ENCODE measurements around the gene PARP9.
"Not testable (repeated sequence)": the region's sequence is repeated elsewhere in the genome, so short reads cannot be mapped to it uniquely, and the experiment has no call there.

Gene PARP9

DNA sequence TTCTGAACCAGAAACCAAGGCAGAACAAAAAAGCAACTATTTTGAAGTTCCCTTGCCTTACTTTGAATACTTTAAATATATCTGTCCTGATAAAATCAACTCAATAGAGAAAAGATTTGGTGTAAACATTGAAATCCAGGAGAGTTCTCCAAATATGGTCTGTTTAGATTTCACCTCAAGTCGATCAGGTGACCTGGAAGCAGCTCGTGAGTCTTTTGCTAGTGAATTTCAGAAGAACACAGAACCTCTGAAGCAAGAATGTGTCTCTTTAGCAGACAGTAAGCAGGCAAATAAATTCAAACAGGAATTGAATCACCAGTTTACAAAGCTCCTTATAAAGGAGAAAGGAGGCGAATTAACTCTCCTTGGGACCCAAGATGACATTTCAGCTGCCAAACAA lies 4.7 kb upstream of the PARP9 start:
- no peak overlapping the region for H3K9ac ChIP-seq (ENCODE audit: low read length)
- H3K36me3 ChIP-seq (ENCODE audit: insufficient read depth, low read length): peaks cover 49% of the 10 kb centered on the region
- H3K4me3 ChIP-seq (ENCODE audit: low read depth in 1 of 2, low read length in 2 of 2): no peak overlapping the region
- H3K27ac ChIP-seq (ENCODE audit: low read depth, low read length): peak overlapping the region; percentile 67
- peaks cover 20% of the 10 kb centered on the region for H3K4me1 ChIP-seq (ENCODE audit: insufficient read depth, low read length)
- no peaks in the 10 kb centered on the region for H3K27me3 ChIP-seq (ENCODE audit: control insufficient read depth in 1 of 2, insufficient read depth in 2 of 2, low read length in 2 of 2)
- no peaks in the 10 kb centered on the region for H3K9me3 ChIP-seq (ENCODE audit: low read length)

DNA sequence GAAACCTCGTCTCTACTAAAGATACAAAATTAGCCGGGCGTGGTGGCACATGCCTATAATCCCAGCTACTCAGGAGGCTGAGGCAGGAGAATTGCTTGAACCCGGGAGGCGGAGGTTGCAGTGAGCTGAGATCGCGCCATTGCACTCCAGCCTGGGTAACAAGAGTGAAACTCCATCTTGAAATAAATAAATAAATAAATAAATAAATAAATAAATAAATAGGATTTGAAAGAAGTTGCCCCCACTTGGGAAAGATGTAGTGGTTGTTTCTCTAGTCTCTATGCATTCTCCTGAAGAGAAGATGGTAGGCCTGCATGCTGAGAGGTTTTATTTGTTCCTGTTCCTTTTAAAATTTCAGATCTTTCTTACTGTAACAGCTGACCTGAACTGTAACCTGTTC lies 4.0 kb upstream of the PARP9 start:
- Histone ChIP-seq H3K36me3 (ENCODE audit: insufficient read depth, low read length) (peaks cover 49% of the 10 kb centered on the region), H3K4me1 (ENCODE audit: insufficient read depth, low read length) (peaks cover 26% of the 10 kb centered on the region)
- not testable (repeated sequence) for H3K4me3 ChIP-seq (ENCODE audit: low read depth in 1 of 2, low read length in 2 of 2); H3K9ac ChIP-seq (ENCODE audit: low read length); H3K27me3 ChIP-seq (ENCODE audit: control insufficient read depth in 1 of 2, insufficient read depth in 2 of 2, low read length in 2 of 2); H3K27ac ChIP-seq (ENCODE audit: low read depth, low read length); H3K9me3 ChIP-seq (ENCODE audit: low read length)

DNA sequence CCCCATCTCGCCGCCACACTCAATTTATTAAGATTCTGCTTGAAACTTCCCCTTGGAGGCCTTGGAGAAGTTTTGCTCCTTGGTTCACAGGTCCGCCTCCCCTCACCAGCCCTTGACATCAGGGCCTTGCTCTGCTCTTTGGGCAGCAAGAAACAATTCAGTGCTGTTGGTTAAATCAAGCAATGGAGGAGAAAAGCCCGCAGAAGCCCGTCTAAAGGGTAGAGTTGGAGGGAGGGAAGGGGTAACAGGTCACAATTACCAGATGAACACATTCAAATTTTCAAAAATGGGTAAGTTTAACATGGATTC lies 429 bp downstream of the PARP9 start:
- Histone ChIP-seq H3K9me3 (ENCODE audit: low read length) (no peaks in the 10 kb centered on the region), H3K4me1 (ENCODE audit: insufficient read depth, low read length) (peaks cover 29% of the 10 kb centered on the region), H3K4me3 (ENCODE audit: low read depth in 1 of 2, low read length in 2 of 2) (peak overlapping the region; percentile 77 to 78), H3K9ac (ENCODE audit: low read length) (peak overlapping the region; percentile 89), H3K27me3 (ENCODE audit: control insufficient read depth in 1 of 2, insufficient read depth in 2 of 2, low read length in 2 of 2) (no peaks in the 10 kb centered on the region), H3K36me3 (ENCODE audit: insufficient read depth, low read length) (peaks cover 29% of the 10 kb centered on the region), H3K27ac (ENCODE audit: low read depth, low read length) (peak overlapping the region; percentile 93)

DNA sequence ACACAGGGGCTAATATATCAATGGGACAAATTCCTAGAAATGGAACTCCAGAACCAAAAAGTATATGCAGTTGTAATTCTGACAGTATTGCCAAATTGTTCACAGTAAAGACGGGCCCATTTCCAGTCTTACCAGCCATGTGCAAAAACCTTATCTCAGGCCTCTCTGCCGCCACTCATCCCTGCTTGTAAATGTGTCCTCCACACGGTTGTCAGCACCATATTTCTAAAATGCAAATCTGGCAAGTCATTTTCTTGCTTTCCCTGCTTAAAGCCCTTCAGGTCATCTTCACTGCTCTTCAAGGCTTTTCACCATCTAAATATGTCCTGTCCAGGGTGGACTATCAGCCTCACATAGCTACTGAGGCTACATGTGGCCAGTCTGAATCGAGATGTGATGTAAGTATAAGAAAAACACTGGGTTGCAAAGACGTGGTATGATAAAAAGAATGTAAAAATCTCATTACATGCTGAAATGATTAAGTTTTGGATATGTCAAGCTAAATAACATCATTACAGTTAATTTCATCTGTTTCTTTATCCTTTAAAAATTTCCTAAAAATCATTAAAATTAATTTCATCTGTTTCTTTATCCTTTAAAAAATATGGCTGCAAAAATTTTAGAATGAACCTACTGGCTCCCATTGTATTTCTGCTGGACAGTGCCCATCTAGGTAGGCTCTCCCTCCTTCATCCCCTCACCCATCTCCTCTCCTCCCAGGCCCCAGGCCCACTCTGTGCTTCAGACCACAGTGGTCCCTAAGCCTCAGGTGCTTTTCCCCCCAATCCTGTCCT lies 980 bp downstream of the PARP9 start:
- peak overlapping the region; percentile 93 for H3K27ac ChIP-seq (ENCODE audit: low read depth, low read length)
- peak overlapping the region; percentile 89 for H3K9ac ChIP-seq (ENCODE audit: low read length)
- H3K9me3 ChIP-seq (ENCODE audit: low read length): no peaks in the 10 kb centered on the region
- peaks cover 25% of the 10 kb centered on the region for H3K4me1 ChIP-seq (ENCODE audit: insufficient read depth, low read length)
- H3K27me3 ChIP-seq (ENCODE audit: control insufficient read depth in 1 of 2, insufficient read depth in 2 of 2, low read length in 2 of 2): no peaks in the 10 kb centered on the region
- peak overlapping the region; percentile 77 to 78 for H3K4me3 ChIP-seq (ENCODE audit: low read depth in 1 of 2, low read length in 2 of 2)
- peaks cover 34% of the 10 kb centered on the region for H3K36me3 ChIP-seq (ENCODE audit: insufficient read depth, low read length)

DNA sequence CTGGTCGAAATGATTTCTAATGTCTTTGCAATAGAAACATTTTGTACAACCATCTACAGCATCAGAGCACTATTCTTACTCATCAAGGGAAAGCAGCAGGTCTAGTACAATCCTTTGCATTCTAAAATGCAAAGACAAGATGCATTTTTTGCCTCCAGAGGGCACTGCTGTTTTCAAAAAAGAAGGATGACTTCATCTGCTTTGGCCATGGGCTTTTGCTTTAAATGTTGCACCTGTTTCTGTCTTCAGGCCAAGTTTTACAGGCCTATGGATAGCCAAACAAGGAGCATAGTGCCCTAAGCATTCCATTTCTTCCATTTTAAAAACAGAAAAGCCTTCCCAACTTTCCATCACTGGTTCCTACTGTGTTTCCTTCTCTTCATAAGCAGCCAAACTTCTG lies 3.4 kb downstream of the PARP9 start:
- Histone ChIP-seq H3K36me3 (ENCODE audit: insufficient read depth, low read length) (peaks cover 32% of the 10 kb centered on the region), H3K27me3 (ENCODE audit: control insufficient read depth in 1 of 2, insufficient read depth in 2 of 2, low read length in 2 of 2) (no peaks in the 10 kb centered on the region), H3K4me3 (ENCODE audit: low read depth in 1 of 2, low read length in 2 of 2) (no peak overlapping the region), H3K4me1 (ENCODE audit: insufficient read depth, low read length) (peaks cover 23% of the 10 kb centered on the region), H3K9me3 (ENCODE audit: low read length) (no peaks in the 10 kb centered on the region), H3K27ac (ENCODE audit: low read depth, low read length) (no peak overlapping the region), H3K9ac (ENCODE audit: low read length) (no peak overlapping the region)

DNA sequence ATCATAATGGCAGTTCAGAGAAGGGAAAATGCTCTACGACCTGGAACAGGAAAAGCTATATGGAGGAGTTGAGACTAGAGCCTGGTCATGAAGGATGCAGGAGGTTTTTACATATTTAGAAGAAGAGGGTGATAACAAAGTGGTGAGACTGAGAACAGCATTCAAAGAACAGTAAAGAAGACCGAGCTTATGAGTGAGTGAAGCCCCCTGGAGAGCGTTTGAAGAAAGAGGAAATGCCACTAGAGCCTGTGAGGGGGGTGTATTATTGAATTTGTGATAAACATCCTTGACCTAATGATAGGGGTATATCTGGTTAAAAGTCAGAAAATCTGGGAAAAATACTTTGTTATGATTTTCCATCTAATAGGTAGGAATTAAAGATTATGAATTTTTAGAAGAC lies 4.2 kb downstream of the PARP9 start:
- no peaks in the 10 kb centered on the region for H3K9me3 ChIP-seq (ENCODE audit: low read length)
- no peak overlapping the region for H3K27ac ChIP-seq (ENCODE audit: low read depth, low read length)
- H3K27me3 ChIP-seq (ENCODE audit: control insufficient read depth in 1 of 2, insufficient read depth in 2 of 2, low read length in 2 of 2): no peaks in the 10 kb centered on the region
- H3K4me1 ChIP-seq (ENCODE audit: insufficient read depth, low read length): peaks cover 28% of the 10 kb centered on the region
- H3K4me3 ChIP-seq (ENCODE audit: low read depth in 1 of 2, low read length in 2 of 2): no peak overlapping the region
- no peak overlapping the region for H3K9ac ChIP-seq (ENCODE audit: low read length)
- peaks cover 40% of the 10 kb centered on the region for H3K36me3 ChIP-seq (ENCODE audit: insufficient read depth, low read length)

DNA sequence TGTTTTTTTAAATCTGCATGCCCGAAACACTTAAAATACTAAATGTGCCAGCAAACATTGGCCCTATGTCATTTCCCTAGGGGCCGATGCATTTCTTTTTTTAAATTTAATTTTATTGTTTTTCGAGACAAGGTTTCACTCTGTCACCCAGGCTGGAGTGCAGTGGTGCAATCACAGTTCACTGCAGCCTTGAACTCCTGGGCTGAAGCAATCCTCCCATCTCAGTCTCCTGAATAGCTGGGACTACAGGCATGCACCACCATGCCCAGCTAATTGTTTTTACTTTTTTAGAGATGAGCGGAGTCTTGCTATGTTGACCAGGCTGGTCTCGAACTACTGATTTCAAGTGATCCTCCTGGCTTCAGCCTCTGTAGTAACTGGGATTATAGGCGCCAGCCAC lies 5.5 kb downstream of the PARP9 start:
- H3K9ac ChIP-seq (ENCODE audit: low read length): no peak overlapping the region
- no peaks in the 10 kb centered on the region for H3K9me3 ChIP-seq (ENCODE audit: low read length)
- H3K4me3 ChIP-seq (ENCODE audit: low read depth in 1 of 2, low read length in 2 of 2): no peak overlapping the region
- peaks cover 27% of the 10 kb centered on the region for H3K4me1 ChIP-seq (ENCODE audit: insufficient read depth, low read length)
- H3K27me3 ChIP-seq (ENCODE audit: control insufficient read depth in 1 of 2, insufficient read depth in 2 of 2, low read length in 2 of 2): no peaks in the 10 kb centered on the region
- no peak overlapping the region for H3K27ac ChIP-seq (ENCODE audit: low read depth, low read length)
- H3K36me3 ChIP-seq (ENCODE audit: insufficient read depth, low read length): peaks cover 41% of the 10 kb centered on the region

DNA sequence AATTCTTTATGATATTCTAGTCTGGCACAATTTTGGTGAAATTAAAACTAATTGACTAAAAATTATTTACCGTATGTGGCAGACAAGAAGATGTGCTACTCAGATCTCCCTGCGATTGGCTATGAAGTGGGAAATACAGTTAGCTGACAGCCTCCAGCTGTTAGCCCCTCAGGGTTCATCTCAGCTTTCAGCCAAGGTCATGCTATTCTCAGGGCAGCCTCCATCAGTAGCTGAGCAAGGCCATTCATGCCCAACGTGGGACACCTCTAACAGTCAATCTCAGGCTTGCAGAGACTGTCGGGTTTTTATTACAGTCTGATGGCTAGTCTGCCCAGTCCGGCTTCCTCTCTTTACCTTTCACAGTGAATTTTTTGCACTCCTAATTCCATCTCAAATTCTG lies 6.7 kb downstream of the PARP9 start:
- Histone ChIP-seq H3K9ac (ENCODE audit: low read length) (no peak overlapping the region), H3K4me3 (ENCODE audit: low read depth in 1 of 2, low read length in 2 of 2) (no peak overlapping the region), H3K27ac (ENCODE audit: low read depth, low read length) (no peak overlapping the region), H3K4me1 (ENCODE audit: insufficient read depth, low read length) (peaks cover 15% of the 10 kb centered on the region), H3K27me3 (ENCODE audit: control insufficient read depth in 1 of 2, insufficient read depth in 2 of 2, low read length in 2 of 2) (no peaks in the 10 kb centered on the region), H3K36me3 (ENCODE audit: insufficient read depth, low read length) (peaks cover 46% of the 10 kb centered on the region), H3K9me3 (ENCODE audit: low read length) (no peaks in the 10 kb centered on the region)

DNA sequence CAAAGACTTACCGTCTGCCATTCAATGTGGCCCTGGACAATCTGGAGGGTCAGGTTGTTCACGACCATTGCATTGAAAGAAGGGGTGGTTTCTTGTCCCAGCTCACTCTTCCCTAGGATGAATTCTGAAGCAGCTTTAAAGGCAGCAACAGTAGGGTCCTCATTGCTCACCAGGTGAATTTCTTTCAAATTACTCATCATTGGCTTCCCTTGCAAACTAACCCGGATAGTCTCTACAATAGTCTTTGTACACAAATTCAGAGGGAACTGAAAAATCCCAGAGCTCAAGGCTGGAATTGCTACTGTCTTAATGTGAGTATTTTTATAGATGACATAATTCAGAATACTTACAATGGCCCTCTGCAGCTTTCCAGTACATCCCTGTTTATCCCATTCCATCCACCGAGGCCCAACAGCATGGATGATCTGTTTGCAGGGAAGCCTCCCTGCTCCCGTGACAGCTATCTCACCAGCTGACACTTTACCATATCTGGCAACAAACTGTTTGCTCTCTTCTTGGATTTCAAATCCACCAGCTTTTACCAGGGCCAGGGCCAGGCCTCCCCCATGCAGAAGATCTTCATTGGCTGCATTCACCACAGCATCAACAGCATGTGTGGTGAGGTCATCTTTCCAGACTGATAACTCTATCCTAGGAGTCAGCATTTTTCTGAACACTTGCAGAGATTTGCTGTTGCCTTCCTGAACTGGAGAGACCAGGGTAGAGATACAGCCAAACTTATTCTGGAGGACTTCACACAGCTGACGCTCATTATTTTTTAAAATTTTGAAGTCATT lies 8.6 kb downstream of the PARP9 start:
- H3K27me3 ChIP-seq (ENCODE audit: control insufficient read depth in 1 of 2, insufficient read depth in 2 of 2, low read length in 2 of 2): no peaks in the 10 kb centered on the region
- no peak overlapping the region for H3K9ac ChIP-seq (ENCODE audit: low read length)
- H3K9me3 ChIP-seq (ENCODE audit: low read length): no peaks in the 10 kb centered on the region
- peak overlapping the region; percentile 42 for H3K27ac ChIP-seq (ENCODE audit: low read depth, low read length)
- H3K4me1 ChIP-seq (ENCODE audit: insufficient read depth, low read length): peaks cover 8% of the 10 kb centered on the region
- no peak overlapping the region for H3K4me3 ChIP-seq (ENCODE audit: low read depth in 1 of 2, low read length in 2 of 2)
- H3K36me3 ChIP-seq (ENCODE audit: insufficient read depth, low read length): peaks cover 62% of the 10 kb centered on the region

DNA sequence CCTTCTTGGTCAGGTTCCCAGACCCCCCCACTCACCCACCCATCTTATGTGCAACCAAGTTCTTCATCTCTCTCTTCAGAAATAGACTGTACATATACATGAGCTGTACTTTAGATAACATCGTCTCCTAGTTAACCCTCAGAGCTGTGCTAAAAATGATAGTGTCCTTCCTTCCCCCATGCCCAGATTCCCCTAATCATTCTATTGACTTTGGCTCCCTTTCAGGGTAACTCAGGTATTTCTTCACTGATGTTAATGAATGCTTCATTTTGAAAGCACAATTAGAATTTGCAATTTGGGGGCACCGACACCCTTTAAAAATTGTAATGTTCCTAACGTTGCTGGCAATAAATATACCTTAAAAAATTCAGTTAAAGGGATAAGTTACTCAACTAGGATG lies 10.9 kb downstream of the PARP9 start:
- H3K27ac ChIP-seq (ENCODE audit: low read depth, low read length): no peak overlapping the region
- no peaks in the 10 kb centered on the region for H3K27me3 ChIP-seq (ENCODE audit: control insufficient read depth in 1 of 2, insufficient read depth in 2 of 2, low read length in 2 of 2)
- H3K9me3 ChIP-seq (ENCODE audit: low read length): no peaks in the 10 kb centered on the region
- H3K9ac ChIP-seq (ENCODE audit: low read length): no peak overlapping the region
- H3K4me1 ChIP-seq (ENCODE audit: insufficient read depth, low read length): peaks cover 8% of the 10 kb centered on the region
- H3K4me3 ChIP-seq (ENCODE audit: low read depth in 1 of 2, low read length in 2 of 2): no peak overlapping the region
- peaks cover 64% of the 10 kb centered on the region for H3K36me3 ChIP-seq (ENCODE audit: insufficient read depth, low read length)

DNA sequence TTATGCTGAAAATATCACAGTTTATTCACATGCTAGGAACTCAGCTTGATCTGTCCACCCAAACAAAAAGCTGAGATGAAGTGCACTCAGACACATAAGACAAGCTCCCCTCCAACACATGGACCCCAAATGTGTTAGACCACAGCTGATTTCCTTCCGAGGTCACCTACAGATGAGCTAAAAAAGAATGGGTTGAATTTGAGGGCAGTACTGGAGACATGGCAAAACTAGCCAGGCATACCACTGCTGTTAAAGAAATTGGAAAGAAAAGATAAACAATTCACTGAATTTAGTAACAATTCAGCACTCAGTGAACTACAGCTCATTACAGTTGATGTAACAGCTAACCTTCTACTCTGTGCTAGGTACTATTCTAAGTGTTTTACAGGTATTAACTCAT lies 15.5 kb downstream of the PARP9 start:
- no peak overlapping the region for H3K4me3 ChIP-seq (ENCODE audit: low read depth in 1 of 2, low read length in 2 of 2)
- no peak overlapping the region for H3K27ac ChIP-seq (ENCODE audit: low read depth, low read length)
- no peak overlapping the region for H3K9ac ChIP-seq (ENCODE audit: low read length)
- H3K27me3 ChIP-seq (ENCODE audit: control insufficient read depth in 1 of 2, insufficient read depth in 2 of 2, low read length in 2 of 2): no peaks in the 10 kb centered on the region
- H3K9me3 ChIP-seq (ENCODE audit: low read length): no peaks in the 10 kb centered on the region
- peaks cover 58% of the 10 kb centered on the region for H3K36me3 ChIP-seq (ENCODE audit: insufficient read depth, low read length)
- H3K4me1 ChIP-seq (ENCODE audit: insufficient read depth, low read length): no peaks in the 10 kb centered on the region

DNA sequence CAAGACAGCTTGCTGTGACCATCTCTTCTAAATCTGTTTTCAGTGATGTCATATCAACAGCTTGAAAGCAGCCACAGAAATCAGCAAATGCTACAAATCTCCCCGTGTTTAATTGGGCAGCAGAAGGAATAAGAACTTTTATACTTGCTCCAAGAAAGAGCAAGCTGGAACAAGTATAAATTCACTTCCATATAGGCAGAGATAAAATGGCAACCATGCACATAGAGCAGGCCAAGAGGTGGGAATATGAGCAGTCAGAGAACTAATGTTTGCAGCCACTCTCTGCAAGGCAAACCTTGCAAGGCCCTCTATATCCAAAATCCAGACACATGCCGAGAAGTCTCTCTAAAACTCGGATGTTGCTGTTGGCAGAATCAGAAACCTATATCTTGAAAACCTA lies 16.0 kb downstream of the PARP9 start:
- Histone ChIP-seq H3K27ac (ENCODE audit: low read depth, low read length) (no peak overlapping the region), H3K9ac (ENCODE audit: low read length) (no peak overlapping the region), H3K4me3 (ENCODE audit: low read depth in 1 of 2, low read length in 2 of 2) (no peak overlapping the region), H3K27me3 (ENCODE audit: control insufficient read depth in 1 of 2, insufficient read depth in 2 of 2, low read length in 2 of 2) (no peaks in the 10 kb centered on the region), H3K4me1 (ENCODE audit: insufficient read depth, low read length) (no peaks in the 10 kb centered on the region), H3K36me3 (ENCODE audit: insufficient read depth, low read length) (peaks cover 58% of the 10 kb centered on the region), H3K9me3 (ENCODE audit: low read length) (no peaks in the 10 kb centered on the region)
